ENCODE measurements around the gene FGD5. TPM values are rescaled to one million over a fixed set of nuclear protein-coding genes. Genes with fewer than 3 reads are reported as not detected.
A peak's percentile ranks its signal among the peaks of the same experiment; 100 is the strongest.

FGD5 gene
- total RNA-seq, 3 donors from 2014 or later, result 7.3 to 28.2 (median 18.7) TPM

GRCh38 chr3:14823393-14823792 is 4.6 kb downstream of the FGD5 start:
- peak overlapping the region in 1 of 2 donors; percentile 85 for H3K27ac ChIP-seq
- H3K4me3 ChIP-seq, result no peak overlapping the region
- intact Hi-C loops (cut with DNase I; ENCODE audit: low total_unique reads), result no loop called here
- DNase-seq (ENCODE audit: low spot score in 2 of 2), result no peak
- H3K27me3 ChIP-seq, result no peaks in the 10 kb centered on the region
- H3K4me1 ChIP-seq, result no peaks in the 10 kb centered on the region
- H3K36me3 ChIP-seq, result no peaks in the 10 kb centered on the region
- no peaks in the 10 kb centered on the region for H3K9me3 ChIP-seq
- no peak for TF ChIP-seq CTCF (IDR thresholded peaks at IDR 0.05)
- no peak for TF ChIP-seq POLR2AphosphoS5 (IDR thresholded peaks at IDR 0.05)
- TF ChIP-seq POLR2A (IDR thresholded peaks at IDR 0.05), result no peak

- Histone ChIP-seq H3K27me3 (no peaks in the 10 kb centered on the region), H3K4me1 (no peaks in the 10 kb centered on the region), H3K27ac (peak overlapping the region in 1 of 2 donors; percentile 85), H3K9me3 (no peaks in the 10 kb centered on the region), H3K4me3 (peak overlapping the region in 1 of 3 donors; percentile 15), H3K36me3 (no peaks in the 10 kb centered on the region)
- no peak for TF ChIP-seq POLR2A (IDR thresholded peaks at IDR 0.05)
- no peak for TF ChIP-seq POLR2AphosphoS5 (IDR thresholded peaks at IDR 0.05)
- no peak for TF ChIP-seq CTCF (IDR thresholded peaks at IDR 0.05)
- peak in 1 of 2 donors; percentile 21 for DNase-seq (ENCODE audit: low spot score in 2 of 2)
- intact Hi-C loops (cut with DNase I; ENCODE audit: low total_unique reads), result no loop called here
Measured at GRCh38 chr3:14823910-14824629, 5.3 kb downstream of the FGD5 start.

- Histone ChIP-seq H3K27me3 (no peaks in the 10 kb centered on the region), H3K4me1 (no peaks in the 10 kb centered on the region), H3K9me3 (no peaks in the 10 kb centered on the region), H3K4me3 (no peak overlapping the region), H3K27ac (peak overlapping the region in 1 of 2 donors; percentile 85), H3K36me3 (no peaks in the 10 kb centered on the region)
- no peak for DNase-seq (ENCODE audit: low spot score in 2 of 2)
- no peak for TF ChIP-seq POLR2AphosphoS5 (IDR thresholded peaks at IDR 0.05)
- no peak for TF ChIP-seq CTCF (IDR thresholded peaks at IDR 0.05)
- TF ChIP-seq POLR2A (IDR thresholded peaks at IDR 0.05), result no peak
- intact Hi-C loops (cut with DNase I; ENCODE audit: low total_unique reads), result no loop called here
Measured at GRCh38 chr3:14824646-14825045, 5.9 kb downstream of the FGD5 start.

GRCh38 chr3:14826069-14826468 is 7.3 kb downstream of the FGD5 start:
- no peaks in the 10 kb centered on the region for H3K36me3 ChIP-seq
- intact Hi-C loops (cut with DNase I; ENCODE audit: low total_unique reads), result no loop called here
- no peak overlapping the region for H3K27ac ChIP-seq
- no peaks in the 10 kb centered on the region for H3K4me1 ChIP-seq
- no peaks in the 10 kb centered on the region for H3K27me3 ChIP-seq
- no peak overlapping the region for H3K4me3 ChIP-seq
- no peaks in the 10 kb centered on the region for H3K9me3 ChIP-seq
- DNase-seq (ENCODE audit: low spot score in 2 of 2), result no peak
- TF ChIP-seq POLR2A (IDR thresholded peaks at IDR 0.05) (no peak), POLR2AphosphoS5 (IDR thresholded peaks at IDR 0.05) (no peak)

GRCh38 chr3:14827776-14828175 is 9.0 kb downstream of the FGD5 start:
- H3K4me3 ChIP-seq, result no peak overlapping the region
- H3K27me3 ChIP-seq, result no peaks in the 10 kb centered on the region
- intact Hi-C loops (cut with DNase I; ENCODE audit: low total_unique reads), result no loop called here
- DNase-seq (ENCODE audit: low spot score in 2 of 2), result no peak
- H3K27ac ChIP-seq, result no peak overlapping the region
- TF ChIP-seq CTCF (IDR thresholded peaks at IDR 0.05) (no peak), POLR2A (IDR thresholded peaks at IDR 0.05) (no peak), POLR2AphosphoS5 (IDR thresholded peaks at IDR 0.05) (no peak)
- H3K9me3 ChIP-seq, result no peaks in the 10 kb centered on the region
- no peaks in the 10 kb centered on the region for H3K4me1 ChIP-seq
- no peaks in the 10 kb centered on the region for H3K36me3 ChIP-seq
